NCI-H524 treated with DMSO at 0.1 percent for 48 hours (cell line): Measurements from ENCODE around the gene SGK1.
A peak's percentile ranks its signal among the peaks of the same experiment; 100 is the strongest.
"Not testable (repeated sequence)": the region's sequence is repeated elsewhere in the genome, so short reads cannot be mapped to it uniquely, and the experiment has no call there.

Source experiments
- DNase-seq: peaks from one replicate; lab custom pipeline; 2025; lab: John Stamatoyannopoulos, UW

The SGK1 gene

DNA sequence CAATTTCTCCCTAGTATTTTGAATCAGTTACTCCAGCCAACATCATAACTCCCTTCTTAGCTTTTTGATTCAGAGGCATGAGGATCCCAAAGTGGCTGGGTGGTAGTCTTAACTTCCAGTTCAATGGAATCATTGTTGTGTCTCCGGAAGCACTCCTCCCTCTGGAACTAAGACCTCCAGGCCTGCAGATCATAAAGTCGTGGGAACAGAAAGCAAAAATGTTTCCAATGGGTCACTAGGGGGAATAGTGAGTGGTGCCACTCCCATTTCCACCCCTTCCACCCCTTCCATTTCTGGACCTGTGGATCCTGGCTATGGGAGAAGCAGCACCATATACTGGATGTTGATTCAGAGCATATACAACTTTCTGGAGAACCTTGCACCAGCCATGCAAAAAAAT is 130.8 kb downstream of the SGK1 start:
- DNase-seq: no peak

DNA sequence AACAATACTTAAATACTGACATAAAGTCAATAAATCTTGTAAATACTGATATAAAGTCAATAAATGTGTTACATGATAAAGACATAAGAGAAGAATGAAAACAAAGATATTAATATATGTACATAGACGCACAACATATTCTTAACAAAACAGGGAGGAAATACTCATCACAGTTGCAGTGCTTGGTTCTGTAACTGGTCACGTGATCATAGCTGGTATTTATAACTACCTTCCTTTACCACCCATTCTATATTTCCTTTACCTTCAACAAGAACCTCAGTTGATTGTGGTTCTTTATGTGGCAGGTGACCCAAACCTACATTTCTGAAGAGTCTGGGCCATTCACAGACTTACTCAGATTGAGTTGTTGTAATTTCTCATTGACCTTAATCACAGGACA is 131.6 kb downstream of the SGK1 start:
- no peak for DNase-seq

DNA sequence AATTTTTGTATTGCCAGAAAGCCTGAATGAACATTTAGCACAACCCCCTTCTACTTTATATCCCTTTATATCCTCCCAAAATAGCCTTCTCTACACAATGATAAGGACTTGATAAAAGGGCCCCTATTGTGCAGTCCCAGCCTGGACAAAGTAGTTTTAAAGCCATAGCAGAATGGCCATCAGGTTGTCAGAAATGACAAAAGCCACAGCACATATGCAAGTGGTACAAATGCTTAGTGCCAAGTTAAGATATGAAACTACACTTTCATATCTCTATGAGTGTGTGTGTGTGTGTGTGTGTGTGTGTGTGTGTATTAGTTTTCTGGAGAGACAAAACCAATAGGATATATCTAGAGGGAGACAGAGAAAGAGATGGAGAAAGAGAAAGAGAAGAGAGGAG is 132.6 kb downstream of the SGK1 start:
- no peak for DNase-seq

DNA sequence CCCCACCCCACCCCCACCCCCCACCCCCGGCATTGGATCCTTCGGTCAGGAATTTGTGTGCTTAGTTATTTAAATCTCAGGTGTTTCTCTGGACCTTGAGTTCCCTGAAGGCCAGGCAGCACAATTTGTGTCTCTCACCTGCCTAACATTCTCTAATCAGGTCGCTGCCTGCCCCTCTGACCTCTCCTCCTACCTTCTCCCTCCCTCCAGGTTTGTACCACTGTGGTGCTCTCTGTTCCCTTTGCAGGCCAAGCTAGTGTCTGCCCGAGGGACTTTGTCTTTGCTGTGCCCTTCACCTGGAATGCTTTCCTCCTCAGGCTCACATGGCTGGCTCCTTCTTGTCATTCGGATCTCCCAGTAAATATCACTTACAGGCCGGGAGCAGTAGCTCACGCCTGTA is 134.1 kb downstream of the SGK1 start:
- DNase-seq: no peak

- DNase-seq: no peak
Observed at GRCh38 chr6:134182528-134182927, 135.4 kb downstream of the SGK1 start.

GRCh38 chr6:134181726-134182125 is 136.2 kb downstream of the SGK1 start:
- not testable (repeated sequence) for DNase-seq

- DNase-seq: not testable (repeated sequence)
Observed at GRCh38 chr6:134181251-134181650, 136.7 kb downstream of the SGK1 start.

- not testable (repeated sequence) for DNase-seq
Observed at GRCh38 chr6:134180540-134180939, 137.4 kb downstream of the SGK1 start.

GRCh38 chr6:134178161-134179044 is 139.5 kb downstream of the SGK1 start:
- peak; percentile 73 for DNase-seq

DNA sequence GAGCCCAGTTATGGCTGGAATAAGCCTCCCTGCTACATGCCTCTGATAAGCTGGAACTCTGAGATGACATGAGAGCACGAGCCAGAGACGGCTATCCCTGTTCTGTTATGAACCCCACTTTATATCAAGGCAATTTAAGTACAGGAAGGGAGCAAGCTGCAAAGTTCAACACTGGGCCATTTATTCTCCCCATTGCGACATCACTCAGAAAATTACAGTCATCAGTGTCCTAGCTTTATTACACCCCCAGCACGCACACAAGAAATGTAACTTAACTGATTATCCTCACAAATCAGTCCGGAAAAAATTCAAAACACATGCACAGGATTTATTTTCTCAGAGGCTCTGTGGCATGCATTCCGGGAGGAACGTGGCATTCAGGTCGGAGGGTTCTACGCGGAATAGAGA is 140.2 kb downstream of the SGK1 start:
- no peak for DNase-seq

- DNase-seq: no peak
Observed at GRCh38 chr6:134177236-134177635, 140.7 kb downstream of the SGK1 start.

DNA sequence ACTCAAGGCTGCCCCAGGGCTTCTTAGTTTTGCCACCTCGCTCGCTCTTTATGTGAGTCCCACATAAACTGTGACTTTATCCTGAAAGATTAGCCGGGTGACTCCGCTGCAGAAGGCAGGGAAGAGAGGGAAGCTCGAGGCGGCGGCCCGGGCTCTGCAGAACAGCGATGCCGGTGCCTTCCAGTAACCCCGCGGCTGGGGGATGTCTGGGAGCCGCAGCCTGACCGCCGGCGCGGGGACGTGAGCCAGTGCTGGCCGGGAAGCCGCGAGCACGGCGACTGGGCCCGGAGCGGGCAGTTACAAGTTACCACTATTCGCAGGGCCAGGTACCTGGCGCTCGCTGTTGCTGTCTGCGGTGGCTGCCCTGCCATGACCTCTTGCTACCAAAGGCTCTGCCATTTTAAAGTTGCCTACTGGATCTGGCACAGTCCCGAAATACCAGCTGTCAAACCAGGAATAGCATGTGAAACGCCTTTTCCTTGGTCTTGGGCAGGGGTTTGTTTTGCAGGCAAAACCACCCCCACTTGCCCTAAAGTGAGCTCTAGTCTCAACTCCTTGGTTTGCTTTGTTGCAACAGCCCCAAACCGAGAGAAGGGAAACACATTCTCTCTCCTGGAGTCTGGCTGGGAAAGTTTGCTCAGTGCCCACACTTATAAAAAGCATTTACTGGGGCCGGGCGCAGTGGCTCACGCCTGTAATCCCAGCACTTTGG is 141.5 kb downstream of the SGK1 start:
- DNase-seq: peak; percentile 3

DNA sequence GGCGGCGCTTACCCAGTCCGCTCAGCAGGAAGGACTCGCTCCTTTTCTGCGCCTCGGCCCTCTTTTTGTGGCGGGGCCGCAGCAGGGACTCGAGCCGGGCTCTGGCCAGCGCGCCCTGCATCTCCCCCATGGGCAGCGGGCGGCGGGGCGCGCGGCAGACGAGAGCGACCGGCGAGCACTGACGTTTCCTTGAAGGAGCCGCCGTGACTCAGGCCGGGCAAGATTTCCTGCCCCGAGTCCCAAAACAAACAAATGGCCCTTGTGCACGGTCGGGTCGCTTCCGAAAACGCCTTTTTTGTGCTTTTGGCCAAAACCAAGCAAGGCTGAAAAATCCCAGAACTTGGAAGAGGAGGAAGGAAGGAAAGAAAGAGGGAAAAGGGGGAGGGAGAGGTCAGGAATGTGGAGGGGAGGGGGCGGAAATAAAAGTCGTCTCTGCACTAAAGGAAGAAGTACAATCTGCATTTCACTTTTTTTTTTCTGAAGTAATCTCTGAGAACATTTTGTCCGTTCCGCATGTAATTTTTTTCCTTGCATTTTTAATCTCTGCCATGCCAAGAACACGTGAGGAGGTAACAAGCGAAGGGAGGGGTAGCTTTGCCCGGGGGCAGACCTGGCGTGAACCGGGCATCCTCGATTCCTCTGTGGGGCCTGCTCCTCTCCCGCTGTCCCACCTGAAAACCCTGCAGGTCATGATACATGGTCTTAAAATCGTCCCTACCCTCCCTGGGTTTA is 142.2 kb downstream of the SGK1 start:
- DNase-seq: no peak

- DNase-seq: peak; percentile 69
Observed at GRCh38 chr6:134174672-134175531, 143.0 kb downstream of the SGK1 start.

GRCh38 chr6:134173936-134174671 is 143.8 kb downstream of the SGK1 start:
- DNase-seq: peak; percentile 85

GRCh38 chr6:134173366-134173725 is 144.6 kb downstream of the SGK1 start:
- no peak for DNase-seq

GRCh38 chr6:134172706-134173365 is 145.1 kb downstream of the SGK1 start:
- DNase-seq: no peak

DNA sequence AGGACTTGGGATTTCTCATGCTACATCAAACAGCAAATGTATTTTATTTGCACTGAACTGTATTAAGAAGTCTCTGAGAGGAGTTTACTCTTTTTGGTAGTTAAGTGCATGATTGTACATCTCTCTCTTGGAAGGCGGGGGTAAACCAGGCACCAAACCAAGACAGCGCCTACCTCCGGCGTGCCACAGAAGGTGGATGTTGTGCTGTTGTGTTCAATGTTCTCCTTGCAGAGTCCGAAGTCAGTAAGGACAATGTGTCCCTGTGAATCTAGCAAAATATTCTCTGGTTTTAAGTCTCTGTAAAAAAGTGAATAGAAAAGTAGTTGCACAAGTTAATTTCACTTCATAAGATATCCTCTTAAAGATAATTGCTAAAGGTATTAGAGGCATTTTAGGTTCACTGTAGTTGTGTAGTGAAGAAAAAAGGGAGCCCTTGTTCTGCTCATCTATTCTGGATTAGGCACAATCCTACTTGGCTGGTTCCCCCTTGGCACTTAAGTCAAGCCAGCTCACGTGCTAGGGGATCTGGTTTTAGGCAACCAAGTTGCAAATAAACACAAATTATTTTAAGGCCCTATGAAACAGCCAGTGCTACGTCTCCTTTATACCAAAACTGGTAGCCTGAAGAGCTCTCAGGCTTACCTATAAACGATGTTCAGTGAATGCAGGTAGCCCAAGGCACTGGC is 145.7 kb downstream of the SGK1 start:
- no peak for DNase-seq

GRCh38 chr6:134171517-134171916 is 146.4 kb downstream of the SGK1 start:
- DNase-seq: no peak

DNA sequence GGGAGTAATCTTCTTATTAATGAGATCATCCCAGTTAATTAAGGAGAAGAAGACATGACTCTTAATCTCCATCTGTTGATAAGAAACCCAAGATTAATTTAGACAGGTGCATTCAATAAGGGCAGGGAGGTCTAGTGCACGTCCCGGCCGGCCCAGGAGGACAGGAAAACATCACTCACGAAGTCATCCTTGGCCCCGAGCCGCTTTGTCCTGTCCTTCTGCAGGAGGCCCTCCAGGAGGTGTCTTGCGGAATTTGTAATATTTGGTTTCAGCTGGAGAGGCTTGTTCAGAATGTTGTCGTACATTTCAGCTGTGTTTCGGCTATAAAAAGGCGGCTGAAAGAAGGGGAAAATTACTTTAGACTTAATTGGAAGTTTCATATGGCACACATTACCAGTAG is 147.1 kb downstream of the SGK1 start:
- peak; percentile 98 for DNase-seq
